CD4-positive, alpha-beta T cell treated with Interleukin-1 beta for 1 hour (primary cell): ENCODE measurements around the gene AKT2.
A peak's percentile ranks its signal among the peaks of the same experiment; 100 is the strongest.
"Not testable (repeated sequence)": the region's sequence is repeated elsewhere in the genome, so short reads cannot be mapped to it uniquely, and the experiment has no call there.

Experiments used
- DNase-seq, 2 donors: peaks; one replicate each; pipeline ENCODE4 v3.0.0-alpha.2; 2020 to 2022

The AKT2 gene

DNA sequence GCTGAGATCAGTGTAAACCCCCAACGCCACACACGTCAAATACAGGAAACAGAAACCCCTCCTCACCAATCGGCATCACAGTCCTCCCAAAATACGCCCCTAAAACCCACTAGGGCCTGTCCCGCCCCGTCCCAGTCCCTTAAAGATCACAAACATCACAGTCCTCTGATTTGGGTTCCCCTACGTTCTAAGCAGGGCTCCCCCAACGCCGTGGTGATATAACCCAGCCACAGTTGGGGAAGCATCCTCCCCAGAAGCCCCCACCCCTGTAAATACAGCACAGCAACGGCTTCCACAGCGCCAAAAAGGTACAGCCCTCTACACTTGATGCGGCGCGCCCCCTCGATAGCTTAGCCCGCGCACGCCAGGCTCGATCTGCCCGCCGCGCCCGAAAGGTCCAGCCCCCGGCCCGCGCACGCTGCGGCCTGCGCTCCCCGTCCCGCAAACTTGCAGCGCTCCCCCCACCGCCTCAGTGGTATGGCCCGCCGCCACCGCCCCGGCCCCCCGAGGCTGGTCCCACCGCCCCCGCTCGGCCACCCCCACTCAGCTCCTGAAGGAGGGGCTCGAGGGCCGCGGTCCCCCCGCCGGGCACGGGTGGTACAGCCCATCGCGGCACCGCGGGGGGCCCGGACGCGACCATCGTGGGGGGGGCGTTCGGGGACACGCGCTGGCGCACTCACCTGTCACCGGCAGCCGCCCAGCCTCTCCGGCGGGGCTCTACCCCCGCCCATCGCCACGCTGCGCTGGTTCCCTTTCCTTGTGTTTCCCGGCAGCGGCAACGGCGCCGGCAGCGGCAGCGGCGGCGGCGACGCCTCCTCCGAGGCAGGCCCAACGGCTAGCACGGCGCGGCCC lies at the start of gene AKT2:
Gene AKT2 (minus strand): TSS at position 845 of the 852 bp plus-strand sequence. CDS start 20,078 bp downstream, outside the sequence.
- DNase-seq = peak; percentile 81 to 87

- not testable (repeated sequence) for DNase-seq
These were observed 47.9 kb upstream of the AKT2 start for GRCh38 chr19:40333083-40333482.

DNA sequence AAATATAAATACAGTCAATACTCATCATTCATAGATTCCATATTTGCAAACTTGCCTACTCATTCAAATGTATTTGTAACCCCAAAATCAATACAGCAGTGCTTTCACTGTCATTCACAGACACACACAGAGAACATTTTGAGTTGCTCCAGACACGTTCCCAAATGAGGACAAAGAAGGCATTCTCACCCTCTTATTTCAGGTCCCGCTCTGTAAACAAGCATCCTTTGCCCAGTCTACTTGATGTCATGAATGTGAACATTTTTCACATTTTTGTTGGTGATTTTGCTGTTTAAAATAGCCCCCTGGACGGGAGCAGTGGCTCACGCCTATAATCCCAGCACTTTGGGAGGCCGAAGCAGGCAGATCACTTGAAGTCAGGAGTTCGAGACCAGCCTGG lies 47.5 kb upstream of the AKT2 start:
- DNase-seq = no peak

DNA sequence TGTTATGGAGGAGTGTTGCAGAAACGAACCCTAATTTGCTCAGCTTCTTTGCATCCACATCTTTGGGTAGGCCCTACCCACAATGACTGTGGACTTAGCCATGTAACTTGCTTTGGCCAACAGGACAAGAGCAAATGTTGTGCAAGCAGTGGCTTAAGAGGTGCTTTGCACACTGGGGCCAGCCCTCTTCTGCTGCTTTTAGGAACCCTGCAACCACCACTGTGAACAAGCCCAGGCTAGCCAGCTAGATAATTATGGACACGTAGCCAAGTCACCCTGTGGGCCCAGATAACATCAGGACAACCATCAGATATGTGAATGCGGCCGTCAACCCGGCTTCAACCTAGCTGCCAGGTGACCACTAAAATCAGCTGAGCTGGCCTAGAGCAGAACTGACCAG lies 45.9 kb upstream of the AKT2 start:
- peak in 1 of 2 donors; percentile 19 for DNase-seq

- no peak for DNase-seq
These were observed 41.1 kb upstream of the AKT2 start for GRCh38 chr19:40326201-40326600.

- DNase-seq = no peak
These were observed 38.6 kb upstream of the AKT2 start for GRCh38 chr19:40323705-40324104.

DNA sequence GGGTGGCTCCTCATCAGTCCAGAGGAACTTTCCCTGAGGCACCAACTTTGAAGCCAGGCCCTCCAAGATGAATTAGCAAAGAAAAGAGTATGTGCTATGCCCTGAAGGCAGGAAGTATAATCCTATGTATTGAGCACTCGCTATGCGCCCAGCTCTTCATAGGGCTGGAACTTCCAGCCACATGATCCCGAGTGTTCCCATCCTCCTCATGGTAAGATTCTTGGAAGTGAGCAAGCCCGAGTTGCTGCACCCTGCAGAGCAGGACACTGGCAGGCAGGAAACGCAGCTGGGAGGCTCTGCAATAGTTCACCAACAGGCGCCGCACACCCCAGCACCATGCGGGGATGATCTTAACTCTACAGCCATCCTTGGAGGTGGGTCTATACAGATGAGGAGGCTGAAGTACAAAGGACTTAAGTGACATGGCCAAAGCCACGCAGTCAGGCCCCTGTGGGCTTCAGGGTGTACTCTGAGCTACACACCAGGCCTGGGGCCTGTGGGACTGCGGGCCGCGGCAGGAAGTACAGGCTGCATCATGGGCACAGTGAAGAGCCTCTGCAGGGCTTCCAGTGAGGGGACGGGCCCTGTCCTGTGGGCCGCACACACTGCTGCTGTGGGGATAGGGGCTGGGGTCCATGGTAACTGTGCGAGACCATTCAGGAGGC lies 37.9 kb upstream of the AKT2 start:
- no peak for DNase-seq

DNA sequence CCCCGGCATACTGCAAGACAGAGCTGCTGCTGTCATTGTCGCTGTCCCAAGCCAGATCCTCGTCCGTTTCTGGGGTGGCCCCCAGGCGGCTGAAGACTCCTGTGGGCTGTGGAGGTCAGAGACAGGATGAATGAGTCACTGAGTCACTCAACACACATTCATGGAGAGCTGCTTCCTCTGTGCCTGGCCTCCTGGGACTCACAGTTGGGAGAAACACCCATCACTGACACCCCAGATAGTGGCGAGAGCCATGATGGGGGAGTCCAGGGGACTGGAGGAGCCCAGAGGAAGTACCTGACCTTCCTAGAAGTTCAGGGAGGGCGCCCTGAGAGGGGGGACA lies 37.1 kb upstream of the AKT2 start:
- no peak for DNase-seq

GRCh38 chr19:40321566-40322270 lies 36.6 kb upstream of the AKT2 start:
- no peak for DNase-seq

DNA sequence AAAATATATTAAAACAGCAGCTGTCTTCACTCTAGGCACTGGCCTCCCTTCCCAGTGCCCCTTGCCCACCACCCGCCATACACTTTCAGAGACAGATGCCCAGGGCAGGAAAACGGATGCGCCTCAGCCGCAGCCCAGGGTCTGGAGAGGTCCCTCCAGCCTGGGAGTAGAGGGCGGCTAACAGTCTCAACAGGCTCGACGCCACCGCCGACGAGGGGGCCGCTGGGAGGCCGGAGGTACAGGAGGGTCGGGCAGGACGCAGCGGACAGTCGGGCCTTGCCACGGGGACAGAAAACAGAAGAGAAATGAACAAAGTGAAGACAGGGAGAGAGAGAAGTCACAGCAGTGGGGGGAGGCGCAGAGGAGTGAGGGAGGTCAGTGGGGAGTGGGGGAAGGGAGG lies 35.9 kb upstream of the AKT2 start:
- no peak for DNase-seq

DNA sequence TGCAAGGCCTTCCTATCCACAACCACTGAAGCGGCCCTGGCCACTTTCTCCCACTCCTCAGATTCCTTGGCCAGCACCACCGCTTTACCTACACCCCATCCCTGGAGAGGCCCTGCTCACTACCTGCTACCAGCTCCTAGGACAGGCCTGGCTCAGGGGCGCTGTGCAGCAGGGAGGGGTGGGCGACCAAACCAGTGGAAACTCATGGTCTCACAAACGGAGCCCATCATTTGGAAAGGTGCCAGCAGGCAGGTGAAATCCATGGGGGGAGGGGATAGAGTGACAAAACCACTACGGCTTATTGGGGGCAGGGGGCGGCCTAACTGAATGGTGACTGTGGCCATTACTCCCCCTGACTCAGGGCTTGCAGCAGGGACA lies 35.4 kb upstream of the AKT2 start:
- no peak for DNase-seq

DNA sequence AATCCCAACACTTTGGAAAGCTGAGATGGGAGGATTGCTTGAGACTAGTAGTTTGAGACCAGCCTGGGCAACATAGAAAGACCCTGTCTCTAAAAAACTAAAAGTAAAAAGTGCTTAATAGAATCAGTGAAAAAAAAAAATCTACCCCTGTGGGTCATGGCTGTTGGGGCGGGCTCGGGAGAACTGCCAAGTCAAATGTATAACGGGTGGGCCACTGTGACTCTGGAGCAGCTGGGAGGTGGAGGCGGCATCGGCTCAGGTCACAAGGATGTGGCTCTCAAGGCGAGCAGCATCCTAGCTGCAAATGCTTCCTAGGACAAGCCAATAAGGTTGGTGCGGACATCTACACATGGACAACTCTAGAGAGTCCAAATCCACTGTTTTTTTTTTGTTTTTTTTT lies 32.2 kb upstream of the AKT2 start:
- no peak for DNase-seq

- DNase-seq = no peak
These were observed 30.8 kb upstream of the AKT2 start for GRCh38 chr19:40315812-40316470.

GRCh38 chr19:40314656-40315055 lies 29.5 kb upstream of the AKT2 start:
- no peak for DNase-seq

DNA sequence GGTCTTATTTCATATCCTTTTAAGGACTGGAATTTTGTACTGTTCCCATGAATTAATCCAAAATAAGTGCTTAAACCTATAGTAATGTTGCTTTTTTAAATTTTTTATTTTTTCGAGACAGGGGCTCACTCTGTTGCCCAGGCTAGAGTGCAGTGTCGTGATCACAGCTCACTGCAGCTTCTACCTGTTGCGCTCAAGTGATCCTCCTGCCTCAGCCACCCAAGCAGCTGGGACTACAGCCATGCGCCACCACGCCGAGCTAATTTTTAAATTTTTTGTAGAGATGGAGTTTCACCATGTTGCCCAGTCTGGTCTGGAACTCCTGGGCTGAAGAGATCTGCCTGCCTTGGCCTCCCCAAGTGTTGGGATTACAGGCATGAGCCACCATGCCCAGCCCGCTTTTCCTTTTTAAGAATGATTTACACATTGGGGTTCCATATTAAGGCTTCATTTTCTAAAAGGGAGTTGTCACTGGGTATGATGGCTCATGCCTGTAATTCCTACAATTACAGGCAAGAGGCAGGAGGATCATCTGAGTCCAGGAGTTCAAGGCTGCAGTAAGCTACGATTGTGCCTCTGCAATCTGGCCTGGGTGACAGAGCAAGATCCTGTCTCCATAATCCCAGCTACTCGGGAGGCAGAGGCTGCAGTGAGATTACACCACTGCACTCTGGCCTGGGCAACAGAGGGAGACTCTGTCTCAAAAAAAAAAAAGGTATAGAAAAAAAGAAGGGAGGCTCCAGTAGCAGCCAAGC lies 28.3 kb upstream of the AKT2 start:
- no peak for DNase-seq

- DNase-seq = no peak
These were observed 27.4 kb upstream of the AKT2 start for GRCh38 chr19:40312533-40312932.

- no peak for DNase-seq
These were observed 24.5 kb upstream of the AKT2 start for GRCh38 chr19:40309666-40310065.

DNA sequence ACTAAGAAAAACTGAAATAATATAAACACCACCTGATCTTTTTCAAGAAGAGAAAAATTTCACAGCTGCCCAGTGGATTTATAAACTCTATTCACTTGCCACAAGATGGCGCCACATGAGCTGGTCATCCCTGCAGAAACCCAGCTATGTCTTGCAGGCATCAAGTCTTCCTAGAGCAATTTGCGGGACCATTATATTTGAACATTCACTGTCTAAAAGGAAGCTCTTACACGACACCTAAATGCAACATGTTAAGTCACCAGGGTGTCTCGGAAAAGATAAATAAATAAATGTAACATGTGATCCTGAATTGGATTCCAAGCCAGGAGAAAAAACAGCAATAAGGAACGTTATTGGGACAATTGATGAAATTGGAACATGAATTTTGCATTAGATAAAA lies 20.3 kb upstream of the AKT2 start:
- DNase-seq = peak; percentile 75 to 79

- no peak for DNase-seq
These were observed 19.2 kb upstream of the AKT2 start for GRCh38 chr19:40304306-40304705.

- no peak for DNase-seq
These were observed 18.6 kb upstream of the AKT2 start for GRCh38 chr19:40303765-40304164.

GRCh38 chr19:40302224-40303011 lies 17.3 kb upstream of the AKT2 start:
- DNase-seq = no peak

DNA sequence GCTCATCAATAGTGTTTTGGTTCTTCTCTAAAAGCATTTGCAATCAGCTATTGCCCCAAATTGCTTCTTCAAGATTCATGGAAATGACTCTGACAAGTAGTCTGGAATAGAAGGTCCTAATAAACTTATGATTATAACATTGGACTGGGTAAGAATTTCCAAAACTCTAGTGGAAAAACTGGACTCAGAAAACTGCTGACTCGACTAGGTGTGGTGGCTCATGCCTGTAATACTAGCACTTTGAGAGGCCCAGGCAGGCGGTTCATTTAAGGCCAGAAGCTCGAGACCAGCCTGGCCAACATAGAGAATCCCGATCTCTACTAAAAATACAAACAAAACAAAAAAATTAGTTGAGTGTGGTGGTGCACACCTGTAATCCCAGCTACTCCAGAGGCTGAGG lies 15.5 kb upstream of the AKT2 start:
- DNase-seq = no peak
